Esophagus (tissue), 2 donors: ENCODE measurements around the gene PRSS2. TPM values are rescaled to one million over a fixed set of nuclear protein-coding genes. Genes with fewer than 3 reads are reported as not detected.
A peak's percentile ranks its signal among the peaks of the same experiment; 100 is the strongest.

Source experiments
- H3K27ac ChIP-seq, 2 donors: one replicate each; pipeline ENCODE4 v1.5.1; 2013; ENCODE audit warnings: low read depth in 2 of 2, mild to moderate bottlenecking in 2 of 2, inconsistent platforms in 1 of 2, low read length in 1 of 2, moderate library complexity in 1 of 2
- H3K27me3 ChIP-seq, 2 donors: one replicate each; pipeline ENCODE4 v1.6.1; 2013; ENCODE audit warnings: low read length in 2 of 2, control low read depth in 1 of 2, mild to moderate bottlenecking in 1 of 2; ENCODE audit not compliant: insufficient read depth in 2 of 2, control insufficient read depth in 1 of 2
- H3K36me3 ChIP-seq, 2 donors: one replicate each; pipeline ENCODE4 v1.6.1; 2013; ENCODE audit warnings: low read length in 1 of 2; ENCODE audit not compliant: control insufficient read depth in 2 of 2, insufficient read depth in 2 of 2
- H3K4me1 ChIP-seq, 2 donors: one replicate each; pipeline ENCODE4 v1.6.1; 2013; ENCODE audit warnings: low read length in 1 of 2; ENCODE audit not compliant: control insufficient read depth in 2 of 2, insufficient read depth in 2 of 2
- H3K4me3 ChIP-seq, 2 donors: one replicate each; pipeline ENCODE4 v1.5.1; 2013; ENCODE audit warnings: low read length in 2 of 2, mild to moderate bottlenecking in 2 of 2, low read depth in 1 of 2, moderate library complexity in 1 of 2
- H3K9me3 ChIP-seq, 2 donors: one replicate each; pipeline ENCODE4 v1.6.1; 2013; ENCODE audit warnings: mild to moderate bottlenecking in 2 of 2, low read depth in 1 of 2, low read length in 1 of 2, moderate library complexity in 1 of 2; ENCODE audit not compliant: control insufficient read depth in 2 of 2, insufficient read depth in 1 of 2
- WGBS, 2 donors: extraction: QIAGEN DNeasy Blood & Tissue Kit; methylation state at CpG; one replicate each; pipeline ENCODE4 v1.1.7; 2013; 5-methylcytosine and 5-hydroxymethylcytosine counted together
- polyA plus RNA-seq, 2 donors: library from polyadenylated mRNA; stranded (reverse); fragments of 200-250 nt; gene quantifications; one replicate each; pipeline ENCODE4 v1.2.3, GENCODE V29; 2013
- donor health status: healthy with polysubstance abuse.
- donor health status: Bipolar disorder and iron deficiency.

The PRSS2 gene
- polyA plus RNA-seq, 2 donors: 0.61 to 3.3 TPM

GRCh38 chr7:142782922-142783900 is 12.4 kb downstream of the PRSS2 start:
- no peaks in the 10 kb centered on the region for H3K36me3 ChIP-seq
- H3K9me3 ChIP-seq: no peaks in the 10 kb centered on the region
- H3K4me3 ChIP-seq: peak overlapping the region in 1 of 2 donors; percentile 30
- peaks cover 0 to 3% of the 10 kb centered on the region in 2 donors for H3K4me1 ChIP-seq
- H3K27ac ChIP-seq: no peak overlapping the region
- H3K27me3 ChIP-seq: no peaks in the 10 kb centered on the region
- whole genome bisulfite sequencing, 2 donors: 8% methylated on average over 32 of the region's 32 CpGs

- Histone ChIP-seq H3K4me3 (no peak overlapping the region), H3K4me1 (peaks cover 0 to 3% of the 10 kb centered on the region in 2 donors), H3K36me3 (no peaks in the 10 kb centered on the region), H3K9me3 (no peaks in the 10 kb centered on the region), H3K27ac (no peak overlapping the region), H3K27me3 (no peaks in the 10 kb centered on the region)
- WGBS, 2 donors: 78 to 83% methylated on average over 7 of the region's 7 CpGs
Measured at GRCh38 chr7:142784096-142784495, 13.3 kb downstream of the PRSS2 start.

GRCh38 chr7:142784716-142785115 is 13.9 kb downstream of the PRSS2 start:
- WGBS, 2 donors: 79% methylated on average over 8 of the region's 8 CpGs

GRCh38 chr7:142785841-142786250 is 15.1 kb downstream of the PRSS2 start:
- H3K27ac ChIP-seq: no peak overlapping the region
- H3K36me3 ChIP-seq: no peaks in the 10 kb centered on the region
- WGBS, 2 donors: 75 to 78% methylated on average over 7 to 8 of the region's 8 CpGs
- H3K27me3 ChIP-seq: no peaks in the 10 kb centered on the region
- H3K4me1 ChIP-seq: peaks cover 0 to 3% of the 10 kb centered on the region in 2 donors
- H3K4me3 ChIP-seq: no peak overlapping the region
- H3K9me3 ChIP-seq: no peaks in the 10 kb centered on the region

More at GRCh38 chr7:142784716-142785115, 13.9 kb downstream of the PRSS2 start:
- no peaks in the 10 kb centered on the region for H3K9me3 ChIP-seq
- H3K27me3 ChIP-seq: no peaks in the 10 kb centered on the region
- H3K4me3 ChIP-seq: no peak overlapping the region
- H3K4me1 ChIP-seq: peaks cover 0 to 3% of the 10 kb centered on the region in 2 donors
- no peak overlapping the region for H3K27ac ChIP-seq
- H3K36me3 ChIP-seq: no peaks in the 10 kb centered on the region

GRCh38 chr7:142787034-142787768 is 16.4 kb downstream of the PRSS2 start:
- Histone ChIP-seq H3K27ac (peak overlapping the region in 1 of 2 donors; percentile 37), H3K4me3 (no peak overlapping the region), H3K36me3 (no peaks in the 10 kb centered on the region), H3K9me3 (no peaks in the 10 kb centered on the region), H3K27me3 (no peaks in the 10 kb centered on the region), H3K4me1 (peaks cover 0 to 3% of the 10 kb centered on the region in 2 donors)
- WGBS, 2 donors: 78 to 83% methylated on average over 11 of the region's 11 CpGs

- no peaks in the 10 kb centered on the region for H3K27me3 ChIP-seq
- peaks cover 0 to 2% of the 10 kb centered on the region in 2 donors for H3K4me1 ChIP-seq
- H3K27ac ChIP-seq: no peak overlapping the region
- 79 to 84% methylated on average over 6 of the region's 6 CpGs for WGBS, 2 donors
- no peak overlapping the region for H3K4me3 ChIP-seq
- no peaks in the 10 kb centered on the region for H3K36me3 ChIP-seq
- no peaks in the 10 kb centered on the region for H3K9me3 ChIP-seq
Measured at GRCh38 chr7:142787783-142788182, 17.0 kb downstream of the PRSS2 start.

GRCh38 chr7:142788303-142789289 is 17.8 kb downstream of the PRSS2 start:
- no peak overlapping the region for H3K27ac ChIP-seq
- H3K4me1 ChIP-seq: no peaks in the 10 kb centered on the region
- H3K9me3 ChIP-seq: no peaks in the 10 kb centered on the region
- peak overlapping the region; percentile 2 to 24 for H3K4me3 ChIP-seq
- H3K27me3 ChIP-seq: no peaks in the 10 kb centered on the region
- no peaks in the 10 kb centered on the region for H3K36me3 ChIP-seq
- WGBS, 2 donors: 79 to 86% methylated on average over 10 of the region's 10 CpGs

- no peak overlapping the region for H3K27ac ChIP-seq
- no peak overlapping the region for H3K4me3 ChIP-seq
- WGBS, 2 donors: 82 to 88% methylated on average over 2 of the region's 2 CpGs
- no peaks in the 10 kb centered on the region for H3K36me3 ChIP-seq
- H3K9me3 ChIP-seq: no peaks in the 10 kb centered on the region
- no peaks in the 10 kb centered on the region for H3K4me1 ChIP-seq
- H3K27me3 ChIP-seq: no peaks in the 10 kb centered on the region
Measured at GRCh38 chr7:142789441-142789840, 18.7 kb downstream of the PRSS2 start.

GRCh38 chr7:142790056-142790455 is 19.3 kb downstream of the PRSS2 start:
- Histone ChIP-seq H3K36me3 (no peaks in the 10 kb centered on the region), H3K27me3 (no peaks in the 10 kb centered on the region), H3K4me1 (no peaks in the 10 kb centered on the region), H3K4me3 (no peak overlapping the region), H3K9me3 (no peaks in the 10 kb centered on the region), H3K27ac (no peak overlapping the region)
- WGBS, 2 donors: 73 to 84% methylated on average over 3 of the region's 3 CpGs
